DOHH2 (cell line): Measurements from ENCODE around the gene CD96.

ENCODE experiments used
- H3F3A ChIP-seq: fragments of 200-600 bp; sonication (generic), shearing (Covaris generic); 2 replicates; pipeline ENCODE4 v1.6.0; 2016; ENCODE audit warnings: antibody characterized with exemption, mild to moderate bottlenecking; ENCODE audit not compliant: control insufficient read depth, insufficient read depth
- H3K27ac ChIP-seq: fragments of 200-600 bp; sonication (generic); 2 replicates; pipeline ENCODE4 v1.5.1; 2014; ENCODE audit warnings: low read depth, mild to moderate bottlenecking, low read length, moderate library complexity
- H3K27me3 ChIP-seq: fragments of 200-600 bp; sonication (generic); 2 replicates; pipeline ENCODE4 v1.6.1; 2014; ENCODE audit warnings: mild to moderate bottlenecking, low read length, mixed read lengths; ENCODE audit not compliant: control insufficient read depth
- H3K36me3 ChIP-seq: fragments of 200-600 bp; sonication (generic); 2 replicates; pipeline ENCODE4 v1.6.1; 2014; ENCODE audit warnings: mild to moderate bottlenecking, low read length, moderate library complexity, mixed read lengths; ENCODE audit not compliant: control insufficient read depth
- H3K4me1 ChIP-seq: fragments of 200-600 bp; sonication (generic); 2 replicates; pipeline ENCODE4 v1.6.1; 2014; ENCODE audit warnings: mild to moderate bottlenecking, low read length, mixed read lengths; ENCODE audit not compliant: control insufficient read depth
- H3K4me2 ChIP-seq: fragments of 200-600 bp; sonication (generic); 2 replicates; pipeline ENCODE4 v1.6.0; 2014; ENCODE audit warnings: mild to moderate bottlenecking, low read length, moderate library complexity
- H3K4me3 ChIP-seq: fragments of 200-600 bp; sonication (generic); 2 replicates; pipeline ENCODE4 v1.5.1; 2014; ENCODE audit warnings: mild to moderate bottlenecking, low read length, mixed read lengths
- H3K79me2 ChIP-seq: fragments of 200-600 bp; sonication (generic); 2 replicates; pipeline ENCODE4 v1.6.1; 2014; ENCODE audit warnings: mild to moderate bottlenecking, low read length, mixed read lengths; ENCODE audit not compliant: control insufficient read depth
- H3K9me2 ChIP-seq: fragments of 200-600 bp; sonication (generic); replicated peaks from 2 replicates; pipeline ENCODE4 v1.6.1; 2014; ENCODE audit warnings: mild to moderate bottlenecking, low read length, mixed read lengths; ENCODE audit not compliant: control insufficient read depth
- H3K9me3 ChIP-seq: fragments of 200-600 bp; sonication (generic); 2 replicates; pipeline ENCODE4 v1.6.1; 2014; ENCODE audit warnings: antibody characterized with exemption, low read length, mixed read lengths; ENCODE audit not compliant: control insufficient read depth, insufficient read depth
- H4K20me1 ChIP-seq: fragments of 200-600 bp; sonication (generic); 2 replicates; pipeline ENCODE4 v1.6.0; 2014; ENCODE audit warnings: low read depth, mild to moderate bottlenecking, antibody characterized with exemption, low read length, moderate library complexity; ENCODE audit not compliant: control insufficient read depth, insufficient read depth
- CTCF ChIP-seq: fragments of 200-600 bp; sonication (generic); IDR thresholded peaks from one replicate; pipeline ENCODE4 v1.5.1; 2014; ENCODE audit warnings: antibody characterized with exemption, mild to moderate bottlenecking, low read depth, low read length; ENCODE audit not compliant: poor library complexity, severe bottlenecking
- EZH2phosphoT487 ChIP-seq: fragments of 200-600 bp; sonication (generic); IDR thresholded peaks from 2 replicates; pipeline ENCODE4 v1.6.1; 2017; ENCODE audit warnings: borderline replicate concordance, mild to moderate bottlenecking, antibody characterized with exemption, low read length, moderate library complexity, mixed read lengths

Gene CD96

DNA sequence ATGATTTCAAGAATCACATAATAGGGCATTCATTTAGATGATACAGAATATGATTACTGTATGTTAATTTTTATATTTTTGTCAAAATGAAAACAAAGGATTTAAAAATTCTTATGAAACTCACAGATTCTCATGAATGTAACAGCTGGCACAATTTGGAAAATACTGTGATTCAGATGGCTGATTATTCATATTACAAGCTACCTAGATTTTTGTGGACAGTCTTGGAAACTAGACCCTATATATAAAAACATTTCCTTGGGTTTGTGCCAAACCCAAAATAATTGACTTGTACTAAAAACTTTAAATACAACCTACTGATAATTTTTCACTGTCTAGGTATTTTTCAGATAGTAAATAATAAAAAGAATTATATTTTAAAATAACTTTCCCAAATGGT lies 26.9 kb downstream of the CD96 start:
- H3K27me3 ChIP-seq, result no peaks in the 10 kb centered on the region
- no peaks in the 10 kb centered on the region for H3F3A ChIP-seq
- no peak for TF ChIP-seq EZH2phosphoT487
- TF ChIP-seq CTCF, result no peak
- no peaks in the 10 kb centered on the region for H3K9me3 ChIP-seq
- no peaks in the 10 kb centered on the region for H3K79me2 ChIP-seq
- H3K9me2 ChIP-seq, result no peaks in the 10 kb centered on the region
- H3K27ac ChIP-seq, result no peak overlapping the region
- H3K4me3 ChIP-seq, result no peak overlapping the region
- no peaks in the 10 kb centered on the region for H3K4me1 ChIP-seq
- no peaks in the 10 kb centered on the region for H3K36me3 ChIP-seq
- no peak overlapping the region for H3K4me2 ChIP-seq
- H4K20me1 ChIP-seq, result no peaks in the 10 kb centered on the region

DNA sequence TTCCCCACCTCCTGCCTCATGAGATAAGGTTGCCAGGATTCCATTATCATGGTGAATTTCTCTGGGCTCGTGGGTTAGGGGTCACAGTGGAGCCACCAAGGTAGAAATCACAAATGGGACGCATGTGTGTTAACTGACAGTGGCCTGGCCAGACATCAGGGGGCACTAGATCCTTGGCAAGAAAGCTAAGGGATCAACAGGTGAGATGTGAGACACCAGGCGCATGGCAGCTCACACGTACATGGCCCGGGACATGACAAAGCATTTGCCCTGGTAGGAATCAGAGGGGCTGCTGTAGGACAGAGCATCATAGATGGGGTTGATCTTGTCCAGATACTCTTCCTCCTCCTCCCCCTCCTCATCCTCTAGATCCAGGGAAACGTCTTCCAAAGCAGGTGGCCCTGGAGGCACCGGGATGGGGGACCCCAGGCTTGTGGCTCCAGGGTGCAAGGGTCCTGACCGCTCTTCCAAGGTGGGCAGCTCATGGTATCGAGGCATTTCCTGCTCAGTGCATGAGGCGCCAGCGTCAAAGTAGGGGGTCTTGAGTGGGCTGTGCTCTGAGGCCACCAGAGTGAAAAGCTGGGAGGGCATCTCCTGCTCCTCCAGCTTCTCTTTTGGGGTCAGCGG lies 28.5 kb downstream of the CD96 start:
- Histone ChIP-seq H3K4me3 (no peak overlapping the region), H3K4me2 (no peak overlapping the region), H3K27me3 (no peaks in the 10 kb centered on the region), H3K9me2 (no peaks in the 10 kb centered on the region), H3K27ac (no peak overlapping the region), H3K36me3 (no peaks in the 10 kb centered on the region), H3F3A (no peaks in the 10 kb centered on the region), H3K79me2 (no peaks in the 10 kb centered on the region), H4K20me1 (no peaks in the 10 kb centered on the region), H3K9me3 (no peaks in the 10 kb centered on the region), H3K4me1 (no peaks in the 10 kb centered on the region)
- TF ChIP-seq EZH2phosphoT487 (no peak), CTCF (no peak)

DNA sequence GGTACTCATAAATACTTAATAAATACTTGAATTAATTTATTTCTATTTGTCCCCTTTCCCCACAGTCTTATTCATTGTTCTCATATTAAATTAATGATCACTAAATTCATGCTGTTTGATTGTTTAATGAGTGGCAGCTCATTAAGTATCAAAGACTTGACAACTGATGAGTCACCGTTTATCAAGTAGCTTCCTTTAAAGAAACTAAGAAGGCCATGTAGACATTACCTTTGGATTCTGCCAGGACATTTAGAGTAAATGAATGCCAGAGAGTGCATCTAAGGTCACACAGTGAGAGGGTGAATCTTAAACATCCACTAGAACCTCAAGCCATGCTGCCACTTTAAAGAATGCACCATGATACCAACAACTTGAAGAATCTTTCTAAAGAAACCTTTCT lies 29.3 kb downstream of the CD96 start:
- no peaks in the 10 kb centered on the region for H3K9me2 ChIP-seq
- no peaks in the 10 kb centered on the region for H4K20me1 ChIP-seq
- H3K4me2 ChIP-seq, result no peak overlapping the region
- H3K27ac ChIP-seq, result no peak overlapping the region
- H3K4me1 ChIP-seq, result no peaks in the 10 kb centered on the region
- no peaks in the 10 kb centered on the region for H3K9me3 ChIP-seq
- H3K27me3 ChIP-seq, result no peaks in the 10 kb centered on the region
- no peak overlapping the region for H3K4me3 ChIP-seq
- no peaks in the 10 kb centered on the region for H3K36me3 ChIP-seq
- H3F3A ChIP-seq, result no peaks in the 10 kb centered on the region
- TF ChIP-seq EZH2phosphoT487 (no peak), CTCF (no peak)
- H3K79me2 ChIP-seq, result no peaks in the 10 kb centered on the region
